ENCODE results near the gene SEC61A1.

Gene SEC61A1

GRCh38 chr3:128095222-128095703 is 43.0 kb downstream of the SEC61A1 start:
- Mint-ChIP-seq H3K4me1 (ENCODE audit: low read depth) (peaks cover 8% of the 10 kb centered on the region), H3K36me3 (ENCODE audit: low read depth) (peaks cover 37% of the 10 kb centered on the region), H3K4me3 (no peak overlapping the region), H3K27me3 (ENCODE audit: low read depth) (no peaks in the 10 kb centered on the region), H3K27ac (peak overlapping the region; percentile 6), H3K9me3 (no peaks in the 10 kb centered on the region)
- peak; percentile 61 for DNase-seq (ENCODE audit: low spot score)

GRCh38 chr3:128098234-128098633 is 46.0 kb downstream of the SEC61A1 start:
- Mint-ChIP-seq H3K4me3 (no peak overlapping the region), H3K4me1 (ENCODE audit: low read depth) (peaks cover 8% of the 10 kb centered on the region), H3K36me3 (ENCODE audit: low read depth) (peaks cover 44% of the 10 kb centered on the region), H3K27me3 (ENCODE audit: low read depth) (no peaks in the 10 kb centered on the region), H3K27ac (no peak overlapping the region), H3K9me3 (no peaks in the 10 kb centered on the region)
- no peak for DNase-seq (ENCODE audit: low spot score)

- no peaks in the 10 kb centered on the region for H3K9me3 Mint-ChIP-seq
- H3K36me3 Mint-ChIP-seq (ENCODE audit: low read depth): peaks cover 52% of the 10 kb centered on the region
- no peak overlapping the region for H3K4me3 Mint-ChIP-seq
- DNase-seq (ENCODE audit: low spot score): no peak
- no peak overlapping the region for H3K27ac Mint-ChIP-seq
- peaks cover 3% of the 10 kb centered on the region for H3K4me1 Mint-ChIP-seq (ENCODE audit: low read depth)
- H3K27me3 Mint-ChIP-seq (ENCODE audit: low read depth): no peaks in the 10 kb centered on the region
Measured at GRCh38 chr3:128100161-128100560, 47.9 kb downstream of the SEC61A1 start.

- H3K27me3 Mint-ChIP-seq (ENCODE audit: low read depth): no peaks in the 10 kb centered on the region
- H3K4me3 Mint-ChIP-seq: no peak overlapping the region
- DNase-seq (ENCODE audit: low spot score): no peak
- H3K27ac Mint-ChIP-seq: no peak overlapping the region
- no peaks in the 10 kb centered on the region for H3K4me1 Mint-ChIP-seq (ENCODE audit: low read depth)
- H3K36me3 Mint-ChIP-seq (ENCODE audit: low read depth): peaks cover 48% of the 10 kb centered on the region
- no peaks in the 10 kb centered on the region for H3K9me3 Mint-ChIP-seq
Measured at GRCh38 chr3:128100638-128101037, 48.4 kb downstream of the SEC61A1 start.

- Mint-ChIP-seq H3K27ac (no peak overlapping the region), H3K36me3 (ENCODE audit: low read depth) (peaks cover 39% of the 10 kb centered on the region)
Measured at GRCh38 chr3:128103136-128103676, 51.0 kb downstream of the SEC61A1 start.

GRCh38 chr3:128107834-128108233 is 55.6 kb downstream of the SEC61A1 start:
- H3K4me1 Mint-ChIP-seq (ENCODE audit: low read depth): peaks cover 17% of the 10 kb centered on the region
- H3K27me3 Mint-ChIP-seq (ENCODE audit: low read depth): no peaks in the 10 kb centered on the region
- no peaks in the 10 kb centered on the region for H3K9me3 Mint-ChIP-seq
- H3K27ac Mint-ChIP-seq: no peak overlapping the region
- DNase-seq (ENCODE audit: low spot score): no peak
- peaks cover 47% of the 10 kb centered on the region for H3K36me3 Mint-ChIP-seq (ENCODE audit: low read depth)
- no peak overlapping the region for H3K4me3 Mint-ChIP-seq

More at GRCh38 chr3:128103136-128103676, 51.0 kb downstream of the SEC61A1 start:
- no peak for DNase-seq (ENCODE audit: low spot score)
- Mint-ChIP-seq H3K9me3 (no peaks in the 10 kb centered on the region), H3K27me3 (ENCODE audit: low read depth) (no peaks in the 10 kb centered on the region), H3K4me3 (no peak overlapping the region), H3K4me1 (ENCODE audit: low read depth) (peaks cover 3% of the 10 kb centered on the region)

GRCh38 chr3:128111147-128111546 is 58.9 kb downstream of the SEC61A1 start:
- Mint-ChIP-seq H3K9me3 (no peaks in the 10 kb centered on the region), H3K27ac (no peak overlapping the region), H3K4me1 (ENCODE audit: low read depth) (peaks cover 40% of the 10 kb centered on the region), H3K4me3 (no peak overlapping the region), H3K36me3 (ENCODE audit: low read depth) (peaks cover 39% of the 10 kb centered on the region), H3K27me3 (ENCODE audit: low read depth) (no peaks in the 10 kb centered on the region)
- no peak for DNase-seq (ENCODE audit: low spot score)

GRCh38 chr3:128112357-128112968 is 60.2 kb downstream of the SEC61A1 start:
- DNase-seq (ENCODE audit: low spot score): peak; percentile 35
- peak overlapping the region; percentile 95 for H3K27ac Mint-ChIP-seq
- H3K27me3 Mint-ChIP-seq (ENCODE audit: low read depth): no peaks in the 10 kb centered on the region
- H3K36me3 Mint-ChIP-seq (ENCODE audit: low read depth): peaks cover 39% of the 10 kb centered on the region
- peaks cover 37% of the 10 kb centered on the region for H3K4me1 Mint-ChIP-seq (ENCODE audit: low read depth)
- H3K9me3 Mint-ChIP-seq: no peaks in the 10 kb centered on the region
- H3K4me3 Mint-ChIP-seq: peak overlapping the region; percentile 59

- Mint-ChIP-seq H3K4me1 (ENCODE audit: low read depth) (peaks cover 37% of the 10 kb centered on the region), H3K27ac (peak overlapping the region; percentile 51), H3K4me3 (peak overlapping the region; percentile 66), H3K36me3 (ENCODE audit: low read depth) (peaks cover 40% of the 10 kb centered on the region), H3K9me3 (no peaks in the 10 kb centered on the region), H3K27me3 (ENCODE audit: low read depth) (no peaks in the 10 kb centered on the region)
- DNase-seq (ENCODE audit: low spot score): no peak
Measured at GRCh38 chr3:128113817-128114794, 61.9 kb downstream of the SEC61A1 start.
